ENCODE data around the gene RASAL1.

RASAL1 gene, protein sequence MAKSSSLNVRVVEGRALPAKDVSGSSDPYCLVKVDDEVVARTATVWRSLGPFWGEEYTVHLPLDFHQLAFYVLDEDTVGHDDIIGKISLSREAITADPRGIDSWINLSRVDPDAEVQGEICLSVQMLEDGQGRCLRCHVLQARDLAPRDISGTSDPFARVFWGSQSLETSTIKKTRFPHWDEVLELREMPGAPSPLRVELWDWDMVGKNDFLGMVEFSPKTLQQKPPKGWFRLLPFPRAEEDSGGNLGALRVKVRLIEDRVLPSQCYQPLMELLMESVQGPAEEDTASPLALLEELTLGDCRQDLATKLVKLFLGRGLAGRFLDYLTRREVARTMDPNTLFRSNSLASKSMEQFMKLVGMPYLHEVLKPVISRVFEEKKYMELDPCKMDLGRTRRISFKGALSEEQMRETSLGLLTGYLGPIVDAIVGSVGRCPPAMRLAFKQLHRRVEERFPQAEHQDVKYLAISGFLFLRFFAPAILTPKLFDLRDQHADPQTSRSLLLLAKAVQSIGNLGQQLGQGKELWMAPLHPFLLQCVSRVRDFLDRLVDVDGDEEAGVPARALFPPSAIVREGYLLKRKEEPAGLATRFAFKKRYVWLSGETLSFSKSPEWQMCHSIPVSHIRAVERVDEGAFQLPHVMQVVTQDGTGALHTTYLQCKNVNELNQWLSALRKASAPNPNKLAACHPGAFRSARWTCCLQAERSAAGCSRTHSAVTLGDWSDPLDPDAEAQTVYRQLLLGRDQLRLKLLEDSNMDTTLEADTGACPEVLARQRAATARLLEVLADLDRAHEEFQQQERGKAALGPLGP

DNA sequence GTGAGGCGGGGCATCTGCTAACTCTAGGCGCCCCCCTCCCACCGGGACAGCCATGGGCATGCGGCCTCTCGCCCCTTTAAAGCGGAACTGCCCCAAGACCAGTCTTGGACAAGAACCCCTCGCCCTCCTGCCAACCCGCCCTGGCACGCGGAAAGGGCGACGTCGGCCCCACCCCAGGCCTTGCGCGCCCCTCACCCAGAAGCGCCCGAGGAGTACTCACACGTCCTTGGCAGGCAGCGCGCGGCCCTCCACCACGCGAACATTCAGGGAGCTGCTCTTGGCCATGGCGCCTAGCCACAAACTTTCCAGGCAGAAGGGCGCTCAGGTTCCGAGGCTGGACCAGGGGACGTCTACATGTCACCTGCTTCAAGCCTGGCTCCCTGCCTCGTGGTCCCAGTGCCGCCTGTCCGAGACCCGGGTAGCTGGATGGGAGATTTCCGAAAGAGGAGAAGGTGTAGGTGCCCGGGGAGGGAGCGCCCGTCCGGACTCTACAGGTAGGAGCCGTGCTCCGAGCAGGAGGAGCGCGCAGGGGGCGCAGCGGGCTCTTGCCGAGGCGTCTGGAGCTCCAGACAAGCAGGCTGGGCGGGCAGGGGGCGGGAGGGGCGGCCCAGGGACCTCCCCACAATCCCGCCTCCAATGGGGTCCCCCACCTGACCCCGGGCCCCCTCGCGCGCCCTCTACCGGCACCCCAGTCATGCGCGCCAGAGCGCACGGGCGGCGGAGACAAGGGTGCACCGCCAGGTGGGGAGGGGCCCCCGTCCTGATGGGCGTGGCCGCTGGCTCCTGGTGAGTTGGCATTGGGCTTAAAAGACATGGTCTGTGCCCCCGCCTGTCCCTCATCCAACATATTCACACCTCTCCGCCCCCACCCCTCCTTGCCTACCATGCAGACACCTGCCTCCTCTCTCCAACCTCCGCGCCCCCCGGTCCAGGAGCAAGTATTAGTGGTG, at the start of gene RASAL1:
Gene RASAL1 (minus strand): TSS at position 584 of the 950 bp plus-strand sequence. CDS start 299 bp downstream, at position 285.
- DNase-seq (ENCODE audit: low read depth, low spot score), result peak; percentile 44

DNA sequence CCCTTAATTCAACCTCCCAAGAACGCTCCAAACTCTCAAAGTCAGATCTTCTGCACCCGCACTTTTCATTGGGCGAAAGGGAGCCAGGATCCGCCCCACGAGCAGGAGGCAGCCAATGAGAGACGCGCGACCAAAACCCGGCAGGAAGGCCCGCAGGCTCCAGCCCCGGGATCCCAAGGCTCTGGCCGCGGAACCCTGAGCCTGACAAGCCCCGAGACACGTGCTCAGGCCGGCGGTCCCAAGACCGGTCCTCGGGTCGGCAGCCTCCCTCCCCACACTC, 49.3 kb upstream of the RASAL1 start:
- peak; percentile 72 for DNase-seq (ENCODE audit: low read depth, low spot score)

DNA sequence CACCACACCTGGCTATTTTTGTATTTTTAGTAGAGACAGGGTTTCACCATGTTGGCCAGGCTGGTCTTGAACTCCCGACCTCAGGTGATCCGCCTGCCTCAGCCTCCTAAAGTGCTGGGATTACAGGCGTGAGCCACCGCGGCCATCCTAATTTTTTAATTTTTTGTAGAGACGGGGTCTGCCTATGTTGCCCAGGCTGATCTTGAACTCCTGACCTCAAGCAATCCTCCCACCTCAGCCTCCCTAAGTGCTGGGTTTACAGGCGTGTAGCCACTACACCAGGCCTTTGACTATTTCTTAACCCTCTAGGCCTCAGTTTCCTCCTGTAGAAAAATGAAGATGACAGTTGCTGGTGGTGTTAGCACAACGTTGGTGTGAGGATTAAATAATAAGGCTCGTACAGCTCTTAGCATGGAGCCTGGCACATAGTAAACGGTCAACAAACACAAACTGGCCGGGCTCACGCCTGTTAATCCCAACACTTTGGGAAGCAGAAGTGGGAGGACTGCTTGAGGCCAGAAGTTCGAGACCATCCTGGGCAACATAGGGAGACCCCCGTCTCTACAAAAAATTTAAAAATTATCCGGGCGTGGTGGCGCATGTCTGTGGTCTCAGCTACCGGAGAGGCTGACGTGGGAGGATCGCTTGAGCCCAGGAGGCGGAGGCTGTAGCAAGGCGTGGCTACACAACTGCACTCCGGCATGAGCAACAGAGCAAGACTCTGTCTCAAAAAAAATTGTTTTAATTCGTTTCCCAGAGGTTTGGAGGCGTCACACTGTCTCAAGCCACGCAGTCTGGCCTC, 48.7 kb upstream of the RASAL1 start:
- no peak for DNase-seq (ENCODE audit: low read depth, low spot score)

DNA sequence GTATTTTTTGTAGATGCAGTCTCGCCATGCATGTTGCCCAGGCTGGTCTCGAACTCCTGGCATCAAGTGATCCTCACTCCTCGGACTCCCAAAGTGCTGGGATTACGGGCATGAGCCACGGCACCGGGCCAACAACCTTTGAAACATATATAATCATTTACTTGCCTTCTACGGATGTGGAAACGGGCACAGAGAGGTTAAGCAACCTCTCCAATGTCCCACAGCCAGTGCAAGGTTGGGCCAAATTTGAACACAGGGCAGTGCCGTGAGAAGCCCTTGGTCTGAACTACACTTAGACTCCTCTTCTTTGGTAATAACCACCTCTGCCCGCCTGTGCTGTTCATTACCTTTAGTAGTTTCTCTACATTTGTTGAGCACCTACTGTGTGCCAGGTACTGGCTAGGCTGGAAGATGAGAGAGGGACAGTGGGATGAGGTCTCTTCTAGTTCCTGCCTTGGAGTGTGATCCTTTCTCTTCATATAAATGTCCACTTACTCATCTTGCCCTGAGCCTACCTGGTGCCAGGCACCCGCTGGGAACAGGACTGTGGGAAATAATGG, 47.5 kb upstream of the RASAL1 start:
- DNase-seq (ENCODE audit: low read depth, low spot score), result no peak

DNA sequence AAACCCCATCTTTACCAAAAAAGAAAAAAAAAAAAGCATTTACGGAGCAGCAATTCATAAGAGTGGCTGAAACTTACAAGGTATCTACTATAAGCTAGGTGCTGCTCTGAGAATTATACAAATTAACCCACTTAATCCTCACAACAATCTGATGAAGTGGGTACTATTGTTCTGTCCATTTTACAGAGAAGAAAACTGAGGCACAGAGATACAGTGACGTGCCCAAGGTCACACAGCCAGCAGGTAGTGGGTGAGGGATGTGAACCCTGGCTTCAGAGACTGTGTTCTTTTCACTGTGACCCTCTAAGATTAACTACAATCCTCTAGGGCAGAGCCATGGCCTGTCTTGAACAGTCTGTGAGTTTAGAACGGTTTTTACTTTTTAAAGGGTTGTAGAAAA, 46.4 kb upstream of the RASAL1 start:
- DNase-seq (ENCODE audit: low read depth, low spot score), result no peak

DNA sequence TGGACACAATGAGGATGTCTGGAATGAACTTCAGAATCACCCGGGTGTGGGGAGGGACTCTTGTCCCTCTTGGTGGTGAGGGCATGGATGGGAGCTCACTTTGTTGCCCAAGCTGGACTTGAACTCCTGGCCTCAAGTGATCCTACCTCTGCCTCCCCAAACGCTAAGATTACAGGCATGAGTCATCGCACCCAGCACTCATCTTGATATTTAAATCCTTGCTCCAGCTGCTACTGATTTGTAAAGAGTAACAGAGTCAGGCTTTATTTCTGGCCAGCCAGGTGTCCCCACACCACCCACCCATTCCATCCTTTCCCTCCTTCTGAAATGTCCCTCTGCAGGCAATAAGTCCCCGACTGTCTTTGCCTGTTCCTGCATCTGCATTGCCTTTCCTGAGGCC, 44.8 kb upstream of the RASAL1 start:
- no peak for DNase-seq (ENCODE audit: low read depth, low spot score)

DNA sequence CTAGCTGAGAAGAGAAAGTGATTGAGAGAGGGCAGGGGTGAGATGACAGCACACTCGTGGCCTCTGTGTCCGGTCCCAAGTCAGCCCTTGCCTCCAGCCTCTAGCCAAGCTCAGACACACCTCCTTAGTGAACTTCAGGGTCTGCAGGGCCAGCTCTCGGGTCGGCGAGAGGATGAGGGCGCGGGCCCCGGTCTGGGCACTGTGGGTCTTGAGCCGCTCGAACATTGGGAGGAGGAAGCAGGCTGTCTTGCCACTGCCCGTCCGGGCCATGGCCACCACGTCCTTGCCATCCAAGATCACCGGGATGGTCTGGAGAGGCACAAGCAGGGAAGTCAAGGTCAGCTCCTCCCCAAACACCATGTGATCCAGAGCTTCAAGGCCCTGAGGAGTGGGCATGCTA, 43.5 kb upstream of the RASAL1 start:
- no peak for DNase-seq (ENCODE audit: low read depth, low spot score)

- peak; percentile 63 for DNase-seq (ENCODE audit: low read depth, low spot score)
Observed at GRCh38 chr12:113174461-113175384, 39.2 kb upstream of the RASAL1 start.

DNA sequence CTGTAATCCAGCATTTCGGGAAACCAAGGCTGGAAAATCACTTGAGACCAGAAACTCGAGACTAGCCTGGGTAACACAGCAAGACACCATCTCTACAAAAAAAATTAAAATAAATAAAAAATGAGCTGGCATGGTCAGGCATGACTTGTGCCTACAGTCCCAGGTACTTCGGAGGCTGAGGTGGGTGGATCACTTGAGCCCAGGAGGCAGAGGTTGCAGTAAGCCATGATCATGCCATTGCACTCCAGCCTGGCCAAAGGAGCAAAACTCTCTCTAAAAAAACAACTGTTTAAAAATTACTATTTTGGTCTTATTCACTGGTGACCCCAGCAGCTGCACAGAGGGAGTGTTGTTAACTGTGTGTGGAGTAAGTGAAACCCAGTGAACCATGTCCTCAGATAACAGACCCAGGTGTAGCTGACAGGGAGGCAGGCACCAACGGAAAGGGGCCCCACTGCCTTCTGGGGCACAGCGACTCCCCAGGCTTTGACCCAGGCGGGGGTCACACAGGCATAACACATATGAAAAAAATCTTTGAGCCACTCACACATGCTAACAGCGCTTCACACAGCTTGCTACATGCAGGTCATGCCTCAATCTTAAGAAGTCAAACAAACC, 37.6 kb upstream of the RASAL1 start:
- no peak for DNase-seq (ENCODE audit: low read depth, low spot score)

- no peak for DNase-seq (ENCODE audit: low read depth, low spot score)
Observed at GRCh38 chr12:113172185-113172584, 36.6 kb upstream of the RASAL1 start.

- DNase-seq (ENCODE audit: low read depth, low spot score), result no peak
Observed at GRCh38 chr12:113171543-113171942, 36.0 kb upstream of the RASAL1 start.

DNA sequence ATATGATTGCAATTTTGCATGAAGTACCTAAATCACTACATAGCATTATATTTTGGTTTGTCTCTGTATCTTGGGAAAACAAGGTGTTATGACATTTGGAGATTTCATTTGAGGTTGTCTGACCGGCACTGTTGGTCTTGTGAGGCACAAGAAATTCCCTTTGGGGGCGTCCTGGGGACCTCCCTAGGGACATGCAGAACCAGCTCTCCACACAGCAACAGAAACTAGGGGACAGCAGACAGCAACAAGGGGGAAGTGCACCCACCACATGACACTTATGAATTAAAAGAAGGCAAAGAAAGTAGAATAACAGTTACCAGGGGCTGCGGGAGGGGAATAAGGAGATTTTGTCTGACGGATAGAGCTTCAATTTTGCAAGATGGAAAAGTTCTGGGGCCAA, 35.4 kb upstream of the RASAL1 start:
- no peak for DNase-seq (ENCODE audit: low read depth, low spot score)

DNA sequence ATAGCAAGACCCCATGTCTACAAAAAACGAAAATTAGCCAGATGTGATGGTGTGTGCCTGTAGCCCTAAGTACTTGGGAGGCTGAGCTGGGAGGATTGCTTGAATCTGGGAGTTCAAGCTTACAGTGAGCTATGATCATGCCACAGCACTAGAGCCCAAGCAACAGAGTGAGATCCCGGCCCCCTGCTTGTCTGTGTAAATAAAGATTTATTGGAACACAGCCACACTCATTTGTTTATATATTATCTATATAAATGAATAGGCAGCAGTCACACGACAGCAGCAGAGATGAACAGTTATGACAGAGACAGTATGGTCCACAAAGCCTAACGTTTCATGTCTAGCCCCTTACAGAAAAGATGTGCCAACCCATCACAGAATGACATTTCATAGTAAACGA, 34.9 kb upstream of the RASAL1 start:
- DNase-seq (ENCODE audit: low read depth, low spot score), result no peak

- DNase-seq (ENCODE audit: low read depth, low spot score), result no peak
Observed at GRCh38 chr12:113169697-113170096, 34.1 kb upstream of the RASAL1 start.

DNA sequence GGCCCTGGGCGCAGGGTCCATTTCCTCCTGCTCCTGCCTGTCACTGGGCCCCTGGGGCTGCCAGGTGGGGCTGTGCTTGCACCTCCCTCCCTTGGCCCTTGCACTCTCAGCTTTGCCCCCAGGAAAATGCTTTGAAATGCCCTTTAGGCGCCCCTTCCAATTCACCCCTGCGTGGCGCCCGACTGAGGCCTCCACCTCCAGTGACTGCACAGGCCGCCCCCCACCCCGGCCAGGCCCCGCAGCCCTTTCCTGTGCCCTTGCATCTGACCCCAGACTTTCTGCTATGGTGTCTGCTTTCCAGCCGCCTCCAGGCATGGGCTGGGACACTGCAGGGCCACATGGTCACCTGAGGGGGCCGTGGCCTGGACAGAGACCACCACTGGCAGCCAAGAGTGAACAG, 32.3 kb upstream of the RASAL1 start:
- no peak for DNase-seq (ENCODE audit: low read depth, low spot score)

- DNase-seq (ENCODE audit: low read depth, low spot score), result no peak
Observed at GRCh38 chr12:113165521-113166450, 30.2 kb upstream of the RASAL1 start.

DNA sequence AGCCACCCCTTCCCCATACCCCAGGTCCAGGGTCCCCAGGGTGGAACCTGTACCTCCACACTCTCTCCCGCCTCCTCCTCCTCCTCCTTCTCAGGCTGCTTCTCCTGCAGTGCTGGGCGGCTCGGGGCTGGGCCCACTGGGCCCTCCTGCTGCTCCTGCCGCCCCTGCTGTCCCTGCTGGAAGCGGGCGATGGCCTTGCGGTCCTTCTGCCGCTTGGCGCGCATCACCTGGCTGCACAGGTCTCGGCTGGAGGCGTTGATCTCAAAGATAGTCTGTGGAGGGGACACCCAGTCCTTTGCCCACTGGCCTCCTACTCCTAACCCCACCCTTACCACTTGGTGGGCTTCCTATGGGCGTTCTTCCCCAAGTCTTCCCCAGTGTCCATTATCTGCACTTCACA, 28.5 kb upstream of the RASAL1 start:
- DNase-seq (ENCODE audit: low read depth, low spot score), result no peak

- DNase-seq (ENCODE audit: low read depth, low spot score), result no peak
Observed at GRCh38 chr12:113163030-113163360, 27.4 kb upstream of the RASAL1 start.

Measured in activated CD4-positive, CD25-positive, alpha-beta regulatory T cell treated with anti-CD3 and anti-CD28 coated beads, Interleukin-2, amount 50 U/mL, for 16 hours (primary cell).